GM21737 (cell line): Measurements from ENCODE around the gene MMP15.

Experiments
- ATAC-seq: cut with Tn5 transposase; IDR thresholded peaks from one replicate; pipeline ENCODE4 v1.9.1; 2021; ENCODE audit warnings: mild to moderate bottlenecking, moderate library complexity; ENCODE audit not compliant: unreplicated experiment

The MMP15 gene

GRCh38 chr16:58034774-58035173 is 9.2 kb downstream of the MMP15 start:
- no peak for ATAC-seq

- no peak for ATAC-seq
Measured at GRCh38 chr16:58035356-58036170, 10.0 kb downstream of the MMP15 start.

GRCh38 chr16:58036943-58037342 is 11.4 kb downstream of the MMP15 start:
- ATAC-seq, result no peak

GRCh38 chr16:58037365-58038057 is 12.0 kb downstream of the MMP15 start:
- ATAC-seq, result no peak

- ATAC-seq, result no peak
Measured at GRCh38 chr16:58038219-58038641, 12.7 kb downstream of the MMP15 start.

- ATAC-seq, result no peak
Measured at GRCh38 chr16:58039829-58040495, 14.4 kb downstream of the MMP15 start.

GRCh38 chr16:58040496-58040846 is 14.9 kb downstream of the MMP15 start:
- no peak for ATAC-seq

- ATAC-seq, result no peak
Measured at GRCh38 chr16:58040945-58041627, 15.5 kb downstream of the MMP15 start.

- ATAC-seq, result no peak
Measured at GRCh38 chr16:58041628-58041955, 16.0 kb downstream of the MMP15 start.

GRCh38 chr16:58042001-58042885 is 16.7 kb downstream of the MMP15 start:
- ATAC-seq, result no peak

- ATAC-seq, result no peak
Measured at GRCh38 chr16:58042886-58043515, 17.4 kb downstream of the MMP15 start.

GRCh38 chr16:58043571-58044155 is 18.1 kb downstream of the MMP15 start:
- ATAC-seq, result no peak

- ATAC-seq, result no peak
Measured at GRCh38 chr16:58044266-58045019, 18.9 kb downstream of the MMP15 start.

GRCh38 chr16:58045096-58045495 is 19.5 kb downstream of the MMP15 start:
- ATAC-seq, result no peak

- ATAC-seq, result no peak
Measured at GRCh38 chr16:58046054-58046881, 20.7 kb downstream of the MMP15 start.

- no peak for ATAC-seq
Measured at GRCh38 chr16:58046936-58047335, 21.4 kb downstream of the MMP15 start.

GRCh38 chr16:58047557-58048348 is 22.2 kb downstream of the MMP15 start:
- ATAC-seq, result no peak
